Neural progenitor cell (in vitro differentiated cells): ENCODE measurements around the gene TMCO2.

Experiments used
- CTCF ChIP-seq: fragments of 200-600 bp; sonication (generic); IDR thresholded peaks from 2 replicates; pipeline ENCODE4 v1.5.1; 2017; ENCODE audit warnings: antibody characterized with exemption, mild to moderate bottlenecking
- EZH2 ChIP-seq: fragments of 200-600 bp; sonication (generic); IDR thresholded peaks from 2 replicates; pipeline ENCODE4 v1.6.1; 2017; ENCODE audit warnings: antibody characterized with exemption, mild to moderate bottlenecking, moderate library complexity

- TF ChIP-seq CTCF: no peak
- no peak for TF ChIP-seq EZH2
Observed at GRCh38 chr1:40226192-40226591, 21.5 kb upstream of the TMCO2 start.
